Stimulated activated CD4-positive, alpha-beta T cell treated with anti-CD3 and anti-CD28 coated beads, Interleukin-1b, Interleukin-23, amount 100 ng/mL, for 1 hour (primary cell): ENCODE measurements around the gene EPPIN.
"Not testable (repeated sequence)": the region's sequence is repeated elsewhere in the genome, so short reads cannot be mapped to it uniquely, and the experiment has no call there.

Source experiments
- DNase-seq, 2 donors: peaks; one replicate each; pipeline ENCODE4 v3.0.0-alpha.2; 2020; ENCODE audit warnings: low read depth in 2 of 2

Gene EPPIN

GRCh38 chr20:45547206-45547770, at the start of gene EPPIN:
Gene EPPIN, minus strand, starts transcription at chr20:45547401. Its CDS starts 44 bp downstream, at chr20:45547357.
- DNase-seq, result no peak

DNA sequence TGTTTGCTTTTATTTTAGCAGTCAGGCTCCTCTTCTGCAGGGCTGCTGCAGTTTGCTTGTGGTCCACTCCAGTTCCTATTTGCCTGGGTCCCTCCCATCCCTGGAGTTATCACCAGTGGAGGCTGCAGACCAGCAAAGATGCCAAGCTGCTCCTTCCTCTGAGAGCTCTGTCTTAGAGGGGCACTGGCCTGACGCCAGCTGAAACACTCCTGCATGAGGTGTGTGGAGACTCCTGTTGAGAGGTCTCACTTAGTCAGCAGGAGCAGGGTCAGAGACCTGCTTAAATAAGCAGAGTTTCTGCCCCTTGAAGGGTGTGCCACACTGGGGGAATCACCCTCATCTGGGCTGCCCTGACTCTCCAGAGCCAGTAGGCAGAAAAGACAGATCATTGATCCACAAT, 48.0 kb upstream of the EPPIN start:
- no peak for DNase-seq

GRCh38 chr20:45593498-45593897, 46.3 kb upstream of the EPPIN start:
- no peak for DNase-seq

DNA sequence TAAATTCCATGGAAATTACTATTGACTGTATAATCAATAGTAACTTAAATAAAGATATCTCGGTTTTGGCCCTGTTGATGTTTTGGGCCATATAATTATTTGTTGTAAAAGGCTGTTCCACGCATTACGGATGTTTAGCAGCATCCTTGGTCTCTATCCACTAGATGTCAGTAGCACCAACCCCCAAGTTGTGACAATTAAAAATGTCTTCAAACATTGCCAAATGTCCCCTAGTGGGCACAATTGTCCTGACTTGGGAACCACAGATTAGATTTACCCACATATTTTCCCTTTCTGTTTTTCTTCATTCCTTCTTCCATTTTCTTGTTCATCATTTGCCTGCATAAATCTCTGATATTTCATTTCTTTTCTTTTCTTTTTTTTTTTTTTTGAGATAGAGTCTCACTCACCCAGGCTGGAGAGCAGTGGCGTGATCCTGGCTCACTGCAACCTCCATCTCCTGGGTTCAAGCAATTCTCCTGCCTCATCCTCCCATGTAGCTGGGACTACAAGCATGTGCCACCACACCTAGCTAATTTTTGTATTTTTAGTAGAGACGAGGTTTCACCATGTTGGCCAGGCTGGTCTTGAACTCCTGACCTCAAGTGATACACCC, 45.5 kb upstream of the EPPIN start:
- DNase-seq, result no peak

DNA sequence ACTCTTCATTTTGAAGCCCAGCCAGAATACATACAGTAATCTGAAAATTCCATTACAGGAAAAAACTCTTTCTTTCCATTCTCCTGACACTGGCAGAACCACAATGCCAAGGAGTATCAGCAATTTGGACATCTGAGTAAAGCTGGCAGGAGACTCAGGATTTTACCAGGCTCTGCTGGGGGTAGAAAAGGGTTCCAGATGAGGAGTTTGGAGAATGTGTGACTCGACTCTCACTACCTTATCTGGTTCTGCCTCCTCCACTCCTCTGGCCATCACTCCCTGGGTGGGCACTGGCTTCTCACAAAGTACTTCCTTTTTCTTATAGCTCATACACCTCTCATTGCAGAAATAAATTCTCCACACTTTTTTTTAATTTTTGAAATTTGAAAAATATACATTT, 42.5 kb upstream of the EPPIN start:
- DNase-seq, result no peak

DNA sequence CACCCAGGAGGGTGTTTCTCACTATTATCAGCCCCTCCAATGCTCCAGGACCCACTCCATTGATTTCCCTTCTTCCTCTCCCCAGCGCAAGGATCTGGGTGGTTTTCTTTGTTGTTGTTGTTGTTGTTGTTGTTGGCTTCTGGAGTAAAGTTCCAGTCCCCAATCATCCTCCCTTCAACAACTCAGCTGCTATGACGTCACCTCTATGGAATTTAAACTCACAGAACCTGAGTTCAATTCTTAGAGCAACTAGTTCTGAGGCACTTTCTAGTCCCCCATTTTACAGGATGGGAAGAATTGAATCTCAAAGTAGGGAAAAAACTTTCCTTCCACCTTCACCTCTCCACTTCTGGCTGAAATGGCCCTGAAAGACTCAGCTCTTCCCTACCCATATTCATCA, 41.6 kb upstream of the EPPIN start:
- DNase-seq, result no peak

- not testable (repeated sequence) for DNase-seq
Observed at GRCh38 chr20:45585986-45586385, 38.8 kb upstream of the EPPIN start.

DNA sequence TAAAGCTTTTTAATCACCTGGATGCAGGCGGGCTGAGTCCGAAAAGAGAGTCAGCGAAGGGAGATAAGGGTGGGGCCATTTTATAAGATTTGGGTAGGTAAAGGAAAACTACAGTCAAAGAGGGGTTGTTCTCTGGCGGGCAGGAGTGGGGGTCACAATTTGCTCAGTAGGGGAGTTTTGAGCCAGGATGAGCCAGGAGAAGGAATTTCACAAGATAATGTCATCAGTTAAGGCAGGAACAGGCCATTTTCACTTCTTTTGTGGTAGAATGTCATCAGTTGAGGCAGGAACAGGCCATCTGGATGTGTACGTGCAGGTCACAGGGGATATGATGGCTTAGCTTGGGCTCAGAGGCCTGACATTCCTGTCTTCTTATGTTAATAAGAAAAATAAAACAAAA, 37.1 kb upstream of the EPPIN start:
- DNase-seq, result not testable (repeated sequence)

DNA sequence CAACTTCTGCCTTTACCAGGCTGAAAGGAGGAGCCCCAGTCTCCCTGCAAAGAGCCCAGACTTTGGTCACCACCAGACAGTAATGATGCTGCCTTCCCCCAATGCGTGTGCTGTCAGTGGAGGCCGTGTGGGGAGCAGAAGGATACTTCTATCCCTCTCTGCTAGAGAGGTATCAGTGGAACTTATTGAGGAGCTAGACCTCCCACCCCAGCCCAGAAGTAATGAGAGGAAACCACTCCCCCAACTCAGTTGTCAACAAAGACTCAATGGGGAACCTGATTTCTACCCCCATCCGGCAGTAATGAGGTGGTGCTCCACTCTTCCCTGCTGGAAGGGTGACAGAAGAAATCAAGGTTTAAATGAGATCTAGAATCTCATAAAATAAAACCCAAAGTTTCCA, 36.3 kb upstream of the EPPIN start:
- no peak for DNase-seq

DNA sequence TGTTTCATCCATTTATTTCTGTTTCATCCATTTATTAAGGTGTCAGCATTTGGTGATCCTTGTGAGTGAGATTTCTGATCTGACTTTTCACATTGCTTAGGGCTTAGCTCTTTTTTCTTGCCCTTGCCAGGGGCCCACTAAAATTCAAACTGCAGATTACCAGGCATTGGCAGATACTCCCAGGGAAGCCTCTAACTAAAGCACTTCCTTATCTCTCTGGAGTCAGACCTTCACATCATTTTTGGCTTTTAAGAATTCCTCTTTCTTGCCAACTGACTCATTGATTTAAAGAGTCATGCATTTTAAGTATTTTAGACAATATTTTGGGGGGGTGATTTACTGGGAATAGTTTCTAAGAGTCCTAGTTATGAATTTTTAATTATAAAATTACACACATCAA, 34.5 kb upstream of the EPPIN start:
- no peak for DNase-seq

GRCh38 chr20:45579184-45579583, 32.0 kb upstream of the EPPIN start, which contains the start of gene WFDC8:
Gene WFDC8, minus strand, starts transcription at chr20:45579284. Its CDS starts 37 bp downstream, at chr20:45579247.
- no peak for DNase-seq

DNA sequence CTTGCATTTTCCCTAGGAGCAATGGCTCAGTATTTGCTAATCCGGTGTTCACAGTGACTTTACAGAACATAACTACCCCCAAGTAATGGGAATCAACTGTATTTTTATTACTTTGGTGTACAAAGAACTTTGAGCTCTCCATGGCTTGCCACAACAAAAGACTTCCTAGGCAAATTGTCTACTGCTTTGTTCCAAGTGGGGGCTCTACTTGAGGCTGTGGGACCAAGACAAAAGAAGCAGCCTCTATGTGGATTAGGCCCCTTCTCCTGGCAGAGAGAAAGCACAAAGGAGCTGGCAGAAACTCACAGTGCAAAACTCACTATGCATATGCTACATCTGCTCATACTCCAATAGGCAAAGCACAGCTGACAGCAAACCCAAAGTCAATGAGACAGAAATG, 31.0 kb upstream of the EPPIN start:
- no peak for DNase-seq

DNA sequence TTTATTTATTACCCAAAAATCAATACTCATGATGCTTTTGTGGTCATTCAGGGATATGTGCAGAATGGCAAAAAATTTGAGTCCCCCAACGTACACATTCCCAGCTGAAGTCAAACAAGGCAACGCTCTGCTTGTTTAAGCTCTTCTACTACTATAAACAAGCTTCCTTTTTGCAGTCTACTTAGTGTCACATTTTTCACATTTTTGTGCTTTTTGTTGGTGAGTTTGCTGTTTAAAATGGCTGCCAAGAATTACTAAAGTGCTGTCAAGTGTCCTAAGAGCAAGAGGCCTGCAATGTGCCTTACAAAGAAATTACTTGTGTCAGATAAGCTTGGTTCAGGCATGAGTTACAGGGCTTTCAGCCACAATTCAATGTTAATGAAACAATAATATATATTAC, 29.8 kb upstream of the EPPIN start:
- no peak for DNase-seq

GRCh38 chr20:45575931-45576330, 28.7 kb upstream of the EPPIN start:
- DNase-seq, result no peak

DNA sequence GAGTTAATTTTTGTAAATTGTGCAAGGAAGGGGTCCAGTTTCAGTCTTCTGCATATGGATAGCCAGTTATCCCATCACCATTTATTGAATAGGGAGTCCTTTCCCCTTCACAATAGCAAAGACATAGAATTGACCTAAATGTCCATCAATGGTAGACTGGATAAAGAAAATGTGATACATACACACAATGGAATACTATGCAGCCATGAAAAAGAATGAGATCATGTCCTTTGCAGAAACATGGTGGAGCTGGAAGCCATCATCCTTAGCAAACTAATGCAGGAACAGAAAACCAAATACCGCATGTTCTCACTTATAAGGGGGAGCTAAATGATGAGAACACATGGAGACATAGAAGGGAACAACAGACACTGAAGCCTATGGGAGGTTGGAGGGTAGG, 22.4 kb upstream of the EPPIN start:
- DNase-seq, result not testable (repeated sequence)

- no peak for DNase-seq
Observed at GRCh38 chr20:45564760-45565276, 17.6 kb upstream of the EPPIN start.

DNA sequence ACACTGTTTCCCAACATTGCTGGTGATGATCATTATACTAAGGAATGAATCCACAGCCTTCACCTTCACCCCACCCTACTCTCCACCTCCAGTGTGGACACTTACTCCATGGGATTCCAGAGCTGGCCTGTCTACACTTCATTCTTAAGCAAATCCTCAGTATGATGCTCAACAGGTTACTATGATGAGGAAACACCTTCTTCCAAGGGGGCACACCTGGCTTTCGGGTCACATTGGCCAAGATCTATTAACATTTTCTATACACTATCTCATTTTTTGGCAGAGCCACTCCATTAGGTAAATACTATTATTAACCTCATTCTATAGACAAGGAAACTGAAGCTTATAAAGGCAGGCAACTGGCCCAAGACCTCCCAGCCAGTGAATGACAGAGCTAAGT, 8.0 kb upstream of the EPPIN start:
- DNase-seq, result no peak

DNA sequence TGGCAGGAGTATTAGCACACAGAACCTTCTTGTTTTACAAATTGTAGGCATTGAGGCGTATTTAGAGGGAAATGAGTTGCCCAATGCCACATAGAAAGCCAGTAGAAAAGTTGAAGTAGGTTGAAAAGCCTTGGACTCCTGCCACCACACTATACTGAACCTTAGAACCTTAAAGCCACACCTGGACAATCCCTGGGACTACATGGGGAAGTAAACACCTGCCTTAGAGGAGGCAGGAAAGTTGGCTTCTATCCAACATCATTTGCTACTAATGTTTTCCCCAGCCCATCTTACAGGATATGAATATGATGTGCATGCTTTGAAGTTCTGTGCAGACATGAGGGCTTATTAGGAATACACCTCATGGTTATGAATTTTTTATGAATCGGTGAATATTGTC, 5.3 kb upstream of the EPPIN start:
- DNase-seq, result no peak

- no peak for DNase-seq
Observed at GRCh38 chr20:45550765-45551164, 3.6 kb upstream of the EPPIN start.

GRCh38 chr20:45548410-45548809, 1.2 kb upstream of the EPPIN start:
- no peak for DNase-seq

DNA sequence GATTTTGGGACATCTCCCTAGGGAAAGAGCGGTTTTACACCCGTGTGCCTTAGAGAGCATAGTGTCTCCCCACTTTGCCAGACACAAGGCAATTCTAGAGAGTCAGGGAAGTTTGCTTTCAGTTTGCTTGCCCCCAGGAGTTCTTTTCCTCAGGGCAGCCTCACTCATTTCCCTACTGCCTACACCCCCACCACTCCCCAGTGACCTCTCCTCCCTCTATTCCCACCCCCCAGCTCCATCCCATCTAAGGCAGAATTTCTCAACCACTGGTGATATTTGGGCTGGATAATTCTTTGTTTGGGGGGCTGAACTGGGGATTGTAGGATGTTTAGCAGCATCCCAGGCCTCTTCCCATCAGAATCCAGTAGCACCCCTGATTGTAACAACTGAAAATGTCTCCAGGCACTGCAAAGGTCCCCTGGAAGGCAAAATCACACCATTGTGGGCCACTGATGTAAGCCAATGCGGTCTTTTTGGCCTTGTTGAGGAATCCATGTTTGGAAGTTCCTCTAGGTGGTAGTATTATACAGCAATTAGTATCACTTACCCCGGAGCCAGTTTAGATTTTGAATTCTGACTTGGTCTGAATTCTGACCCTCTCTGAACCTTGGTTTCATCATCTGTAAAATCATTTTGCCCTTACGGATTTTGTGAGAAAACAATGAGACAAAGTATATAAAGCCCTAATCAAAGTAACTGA, 1.3 kb downstream of the EPPIN start:
- no peak for DNase-seq

GRCh38 chr20:45545351-45545750, 1.9 kb downstream of the EPPIN start:
- no peak for DNase-seq

- no peak for DNase-seq
Observed at GRCh38 chr20:45539382-45539781, 7.8 kb downstream of the EPPIN start, which contains the start of gene WFDC6. Gene WFDC6, minus strand, starts transcription at chr20:45539482. Its CDS starts 75 bp downstream, at chr20:45539407.
